22Rv1 (cell line): Measurements from ENCODE around the gene LIPG.
"Not testable (repeated sequence)": the region's sequence is repeated elsewhere in the genome, so short reads cannot be mapped to it uniquely, and the experiment has no call there.

Experiments used
- ZFX ChIP-seq: fragments of 450-650 bp; IDR thresholded peaks from 2 replicates; pipeline ENCODE4 v1.6.1; 2017; ENCODE audit warnings: antibody characterized with exemption, borderline replicate concordance
- TF ChIP-seq, protein P1 (sequence below): fragments of 450-650 bp; IDR thresholded peaks from 2 replicates; pipeline ENCODE4 v1.5.1; 2017; ENCODE audit warnings: mild to moderate bottlenecking

DNA sequence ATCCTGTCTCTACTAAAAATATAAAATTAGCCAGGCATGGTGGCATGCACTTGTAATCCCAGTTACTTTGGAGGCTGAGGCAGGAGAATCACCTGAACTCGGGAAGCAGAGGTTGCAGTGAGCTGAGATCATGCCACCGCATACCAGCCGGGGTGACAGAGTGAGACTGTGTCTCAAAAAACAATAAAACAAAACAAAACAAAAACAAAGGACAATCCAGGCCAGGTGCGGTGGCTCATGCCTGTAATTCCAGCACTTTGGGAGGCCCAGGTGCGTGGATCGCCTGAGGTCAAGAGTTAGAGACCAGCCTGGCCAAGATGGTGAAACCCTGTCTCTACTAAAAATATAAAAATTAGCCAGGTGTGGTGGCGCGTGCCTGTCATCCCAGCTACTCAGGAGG, 49.0 kb upstream of the LIPG start:
- TF ChIP-seq, protein P1, sequence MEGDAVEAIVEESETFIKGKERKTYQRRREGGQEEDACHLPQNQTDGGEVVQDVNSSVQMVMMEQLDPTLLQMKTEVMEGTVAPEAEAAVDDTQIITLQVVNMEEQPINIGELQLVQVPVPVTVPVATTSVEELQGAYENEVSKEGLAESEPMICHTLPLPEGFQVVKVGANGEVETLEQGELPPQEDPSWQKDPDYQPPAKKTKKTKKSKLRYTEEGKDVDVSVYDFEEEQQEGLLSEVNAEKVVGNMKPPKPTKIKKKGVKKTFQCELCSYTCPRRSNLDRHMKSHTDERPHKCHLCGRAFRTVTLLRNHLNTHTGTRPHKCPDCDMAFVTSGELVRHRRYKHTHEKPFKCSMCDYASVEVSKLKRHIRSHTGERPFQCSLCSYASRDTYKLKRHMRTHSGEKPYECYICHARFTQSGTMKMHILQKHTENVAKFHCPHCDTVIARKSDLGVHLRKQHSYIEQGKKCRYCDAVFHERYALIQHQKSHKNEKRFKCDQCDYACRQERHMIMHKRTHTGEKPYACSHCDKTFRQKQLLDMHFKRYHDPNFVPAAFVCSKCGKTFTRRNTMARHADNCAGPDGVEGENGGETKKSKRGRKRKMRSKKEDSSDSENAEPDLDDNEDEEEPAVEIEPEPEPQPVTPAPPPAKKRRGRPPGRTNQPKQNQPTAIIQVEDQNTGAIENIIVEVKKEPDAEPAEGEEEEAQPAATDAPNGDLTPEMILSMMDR = not testable (repeated sequence)
- TF ChIP-seq ZFX = not testable (repeated sequence)
